OCI-LY7 (cell line): ENCODE results near the gene UVRAG. TPM values are rescaled to one million over a fixed set of nuclear protein-coding genes. Genes with fewer than 3 reads are reported as not detected.

Experiments used
- BruUV-seq: library from RNA; stranded (reverse); fragments of 400-500 nt; replicated peaks from 2 replicates; lab custom pipeline; 2021; lab: Mats Ljungman, UMichigan
- CTCF ChIA-PET: fragments of 300-600 bp; sonication (Branson Sonifier 250); formaldehyde crosslinking; loops from one replicate; lab custom pipeline; 2022; ENCODE audit warnings: antibody characterized with exemption; ENCODE audit not compliant: unreplicated experiment; lab: Charles Lee
- POLR2A ChIA-PET: fragments of 300-600 bp; sonication (Branson Sonifier 250); formaldehyde crosslinking; loops from one replicate; lab custom pipeline; 2022; ENCODE audit warnings: antibody characterized with exemption; lab: Charles Lee
- DNase-seq: peaks from one replicate; pipeline ENCODE4 v3.0.0-alpha.2; 2015; ENCODE audit warnings: low spot score
- H2AFZ ChIP-seq: fragments of 200-600 bp; sonication (generic), shearing (Covaris generic); 2 replicates; pipeline ENCODE4 v1.6.1; 2014; ENCODE audit warnings: mild to moderate bottlenecking, antibody characterized with exemption, low read length, moderate library complexity
- H3K27ac ChIP-seq: fragments of 200-600 bp; sonication (generic); 2 replicates; pipeline ENCODE4 v1.5.1; 2014; ENCODE audit warnings: mixed run types, low read depth, mild to moderate bottlenecking, moderate library complexity, low read length, inconsistent platforms; ENCODE audit not compliant: poor library complexity, severe bottlenecking
- H3K36me3 ChIP-seq: fragments of 200-600 bp; sonication (generic); 2 replicates; pipeline ENCODE4 v1.6.1; 2014; ENCODE audit warnings: mild to moderate bottlenecking, antibody characterized with exemption, low read length, moderate library complexity, mixed read lengths; ENCODE audit not compliant: insufficient read depth
- H3K4me1 ChIP-seq: fragments of 200-600 bp; sonication (generic); 2 replicates; pipeline ENCODE4 v1.5.1; 2014; ENCODE audit warnings: mild to moderate bottlenecking, low read length; ENCODE audit not compliant: insufficient read depth, poor library complexity, severe bottlenecking
- H3K4me2 ChIP-seq: fragments of 200-600 bp; sonication (generic); 2 replicates; pipeline ENCODE4 v1.6.1; 2014; ENCODE audit warnings: mild to moderate bottlenecking, low read length
- H3K4me3 ChIP-seq: fragments of 200-600 bp; sonication (generic); 2 replicates; pipeline ENCODE4 v1.5.1; 2014; ENCODE audit warnings: mild to moderate bottlenecking, low read depth, low read length; ENCODE audit not compliant: poor library complexity, severe bottlenecking
- H3K79me2 ChIP-seq: fragments of 200-600 bp; sonication (generic); 2 replicates; pipeline ENCODE4 v1.6.1; 2016; ENCODE audit warnings: low read depth, mild to moderate bottlenecking, low read length, moderate library complexity, mixed read lengths; ENCODE audit not compliant: insufficient read depth
- H3K9me2 ChIP-seq: fragments of 200-600 bp; sonication (generic); 2 replicates; pipeline ENCODE4 v1.6.1; 2016; ENCODE audit warnings: mild to moderate bottlenecking, low read length, mixed read lengths; ENCODE audit not compliant: insufficient read depth
- H3K9me3 ChIP-seq: fragments of 200-600 bp; sonication (generic); 2 replicates; pipeline ENCODE4 v1.6.1; 2014; ENCODE audit warnings: mild to moderate bottlenecking, mixed run types, low read length, mixed read lengths
- H4K20me1 ChIP-seq: fragments of 200-600 bp; sonication (generic); 2 replicates; pipeline ENCODE4 v1.6.1; 2014; ENCODE audit warnings: mild to moderate bottlenecking, antibody characterized with exemption, low read length, moderate library complexity, mixed read lengths; ENCODE audit not compliant: insufficient read depth
- CTCF ChIP-seq: fragments of 200-600 bp; sonication (generic); conservative IDR thresholded peaks from 2 replicates; pipeline ENCODE4 v1.5.1; 2014; ENCODE audit warnings: mild to moderate bottlenecking, antibody characterized with exemption, low read length, moderate library complexity, mixed read lengths
- EZH2phosphoT487 ChIP-seq: fragments of 200-600 bp; sonication (generic); IDR thresholded peaks from 2 replicates; pipeline ENCODE4 v1.6.1; 2018; ENCODE audit warnings: low read depth, borderline replicate concordance, mild to moderate bottlenecking, mixed run types, antibody characterized with exemption, low read length, moderate library complexity, mixed read lengths
- intact Hi-C: fragments of 100-400 bp; cut with micrococcal nuclease; formaldehyde crosslinking; loops from one replicate; pipeline ENCODE4 v1.10.0; 2022; ENCODE audit not compliant: unreplicated experiment
- total RNA-seq, 2 experiments: library from RNA; depleted of rRNA in 1 of 2; stranded (reverse); fragments of >200 nt in 1 of 2; shearing (Covaris generic) in 1 of 2; gene quantifications; 2 replicates each; pipeline ENCODE4 v1.2.3, GENCODE V29; 2014 to 2022

UVRAG gene
- total RNA-seq, 2 experiments from 2014 or later: 43.7 to 73.3 TPM

GRCh38 chr11:76153571-76153923 is 338.5 kb downstream of the UVRAG start:
- POLR2A ChIA-PET: no interaction called here
- CTCF ChIA-PET: no interaction called here
- DNase-seq: no peak
- no peaks in the 10 kb centered on the region for H4K20me1 ChIP-seq
- peak overlapping the region; percentile 77; the same call in 1 of the 2 replicates for H2AFZ ChIP-seq
- peaks cover 21% of the 10 kb centered on the region for H3K4me1 ChIP-seq
- BruUV-seq: no TSS peak
- peak overlapping the region; percentile 29 for H3K27ac ChIP-seq
- TF ChIP-seq CTCF: no peak
- no peak for TF ChIP-seq EZH2phosphoT487
- peak overlapping the region; percentile 57 for H3K4me2 ChIP-seq
- intact Hi-C loops: loop anchor here (1.0 to 5.0 kb wide), 2 partner anchors 351 to 430 kb away; no protein-coding TSS in a partner anchor
- H3K9me3 ChIP-seq: no peaks in the 10 kb centered on the region
- no peaks in the 10 kb centered on the region for H3K9me2 ChIP-seq
- no peaks in the 10 kb centered on the region for H3K79me2 ChIP-seq
- no peak overlapping the region for H3K4me3 ChIP-seq
- H3K36me3 ChIP-seq: no peaks in the 10 kb centered on the region

GRCh38 chr11:76155500-76156227 is 340.7 kb downstream of the UVRAG start:
- ChIA-PET POLR2A (interaction anchor here (0.7 to 1.3 kb wide), 2 partner anchors 21 to 27 kb away, joined by 3 to 4 read pairs; no protein-coding TSS in a partner anchor), CTCF (no interaction called here)
- Histone ChIP-seq H2AFZ (no peak overlapping the region), H3K36me3 (no peaks in the 10 kb centered on the region), H3K9me3 (no peaks in the 10 kb centered on the region), H3K27ac (no peak overlapping the region), H3K4me2 (no peak overlapping the region), H3K79me2 (no peaks in the 10 kb centered on the region), H3K4me3 (no peak overlapping the region), H4K20me1 (no peaks in the 10 kb centered on the region), H3K9me2 (no peaks in the 10 kb centered on the region), H3K4me1 (peaks cover 21% of the 10 kb centered on the region)
- BruUV-seq: no TSS peak
- no peak for TF ChIP-seq CTCF
- TF ChIP-seq EZH2phosphoT487: no peak
- intact Hi-C loops: no loop called here
- no peak for DNase-seq

- Histone ChIP-seq H3K9me3 (no peaks in the 10 kb centered on the region), H3K9me2 (no peaks in the 10 kb centered on the region), H3K4me1 (peaks cover 19% of the 10 kb centered on the region), H4K20me1 (no peaks in the 10 kb centered on the region), H3K4me3 (no peak overlapping the region), H2AFZ (no peak overlapping the region), H3K27ac (no peak overlapping the region), H3K36me3 (no peaks in the 10 kb centered on the region), H3K79me2 (no peaks in the 10 kb centered on the region), H3K4me2 (no peak overlapping the region)
- ChIA-PET POLR2A (no interaction called here), CTCF (no interaction called here)
- DNase-seq: no peak
- TF ChIP-seq EZH2phosphoT487 (no peak), CTCF (no peak)
- BruUV-seq: no TSS peak
- intact Hi-C loops: no loop called here
Observed at GRCh38 chr11:76156971-76157427, 342.0 kb downstream of the UVRAG start.
